HG03045 (cell line): Measurements from ENCODE around the gene UNC13C.

Source experiments
- ATAC-seq: cut with Tn5 transposase; IDR thresholded peaks from one replicate; pipeline ENCODE4 v1.9.1; 2021; ENCODE audit warnings: mild to moderate bottlenecking, moderate library complexity; ENCODE audit not compliant: unreplicated experiment

The UNC13C gene

GRCh38 chr15:54101664-54102270 lies 123.5 kb downstream of the UNC13C start:
- no peak for ATAC-seq

GRCh38 chr15:54102704-54103103 lies 124.5 kb downstream of the UNC13C start:
- no peak for ATAC-seq

- no peak for ATAC-seq
These were observed 130.8 kb downstream of the UNC13C start for GRCh38 chr15:54109014-54109413.

- no peak for ATAC-seq
These were observed 140.8 kb downstream of the UNC13C start for GRCh38 chr15:54119051-54119450.

- no peak for ATAC-seq
These were observed 142.8 kb downstream of the UNC13C start for GRCh38 chr15:54120949-54121463.

- no peak for ATAC-seq
These were observed 149.3 kb downstream of the UNC13C start for GRCh38 chr15:54127574-54127973.

GRCh38 chr15:54131410-54131809 lies 153.2 kb downstream of the UNC13C start:
- ATAC-seq, result no peak

- no peak for ATAC-seq
These were observed 170.9 kb downstream of the UNC13C start for GRCh38 chr15:54149115-54149531.

GRCh38 chr15:54150255-54150654 lies 172.0 kb downstream of the UNC13C start:
- no peak for ATAC-seq

- no peak for ATAC-seq
These were observed 180.8 kb downstream of the UNC13C start for GRCh38 chr15:54159012-54159411.

- no peak for ATAC-seq
These were observed 209.1 kb downstream of the UNC13C start for GRCh38 chr15:54187325-54187724.

GRCh38 chr15:54197995-54198394 lies 219.8 kb downstream of the UNC13C start:
- ATAC-seq, result no peak

GRCh38 chr15:54206586-54207321 lies 228.5 kb downstream of the UNC13C start:
- no peak for ATAC-seq

- ATAC-seq, result no peak
These were observed 230.5 kb downstream of the UNC13C start for GRCh38 chr15:54208786-54209185.

- no peak for ATAC-seq
These were observed 234.4 kb downstream of the UNC13C start for GRCh38 chr15:54212635-54213034.

GRCh38 chr15:54226455-54226854 lies 248.2 kb downstream of the UNC13C start:
- ATAC-seq, result no peak

- no peak for ATAC-seq
These were observed 249.3 kb downstream of the UNC13C start for GRCh38 chr15:54227569-54227968.

GRCh38 chr15:54250326-54250725 lies 272.1 kb downstream of the UNC13C start:
- no peak for ATAC-seq

- ATAC-seq, result no peak
These were observed 277.9 kb downstream of the UNC13C start for GRCh38 chr15:54256190-54256589.

- no peak for ATAC-seq
These were observed 295.7 kb downstream of the UNC13C start for GRCh38 chr15:54273928-54274327.

- ATAC-seq, result no peak
These were observed 299.6 kb downstream of the UNC13C start for GRCh38 chr15:54277834-54278233.

- ATAC-seq, result no peak
These were observed 302.5 kb downstream of the UNC13C start for GRCh38 chr15:54280726-54281125.
